Stimulated activated CD8-positive, alpha-beta memory T cell treated with anti-CD3 and anti-CD28 coated beads, Interleukin-4, amount 100 ng/mL, for 24 hours (primary cell): Measurements from ENCODE around the gene CFAP157.

ENCODE experiments used
- DNase-seq: peaks from one replicate; pipeline ENCODE4 v3.0.0-alpha.2; 2020; ENCODE audit warnings: low read depth

The CFAP157 gene

GRCh38 chr9:127706836-127707241 is at the start of gene CFAP157:
Gene CFAP157 (plus strand): TSS chr9:127706988. CDS start chr9:127707032, 44 bp downstream.
- no peak for DNase-seq

- DNase-seq, result no peak
Observed at GRCh38 chr9:127658428-127658827, 48.4 kb upstream of the CFAP157 start.

GRCh38 chr9:127660886-127661741 is 45.7 kb upstream of the CFAP157 start:
- DNase-seq, result no peak

- no peak for DNase-seq
Observed at GRCh38 chr9:127662617-127663016, 44.2 kb upstream of the CFAP157 start.

GRCh38 chr9:127664324-127664677 is 42.5 kb upstream of the CFAP157 start:
- DNase-seq, result no peak

- no peak for DNase-seq
Observed at GRCh38 chr9:127664678-127665507, 41.9 kb upstream of the CFAP157 start.

- DNase-seq, result no peak
Observed at GRCh38 chr9:127667127-127667844, 39.5 kb upstream of the CFAP157 start.

- no peak for DNase-seq
Observed at GRCh38 chr9:127667906-127668305, 38.9 kb upstream of the CFAP157 start.

GRCh38 chr9:127673234-127673633 is 33.6 kb upstream of the CFAP157 start:
- no peak for DNase-seq

- no peak for DNase-seq
Observed at GRCh38 chr9:127676638-127677037, 30.1 kb upstream of the CFAP157 start.

GRCh38 chr9:127679506-127679905 is 27.3 kb upstream of the CFAP157 start:
- no peak for DNase-seq

- no peak for DNase-seq
Observed at GRCh38 chr9:127680226-127680625, 26.6 kb upstream of the CFAP157 start.

GRCh38 chr9:127680846-127681245 is 25.9 kb upstream of the CFAP157 start:
- DNase-seq, result no peak

- DNase-seq, result no peak
Observed at GRCh38 chr9:127682351-127683136, 24.2 kb upstream of the CFAP157 start.

- DNase-seq, result no peak
Observed at GRCh38 chr9:127683723-127684122, 23.1 kb upstream of the CFAP157 start.

GRCh38 chr9:127684576-127684975 is 22.2 kb upstream of the CFAP157 start:
- no peak for DNase-seq

- DNase-seq, result no peak
Observed at GRCh38 chr9:127686461-127687393, 20.1 kb upstream of the CFAP157 start.

- DNase-seq, result no peak
Observed at GRCh38 chr9:127689329-127690000, 17.3 kb upstream of the CFAP157 start.

GRCh38 chr9:127690735-127691134 is 16.1 kb upstream of the CFAP157 start:
- no peak for DNase-seq

GRCh38 chr9:127692071-127692470 is 14.7 kb upstream of the CFAP157 start:
- no peak for DNase-seq
